Measurements from ENCODE around the gene KIF5C. TPM values are rescaled to one million over a fixed set of nuclear protein-coding genes. Genes with fewer than 3 reads are reported as not detected.

Gene KIF5C
- polyA plus RNA-seq, 1 donor (not counting 4 experiments of a cell fraction or from before 2014, with no cell fraction given), result 0.03 TPM

DNA sequence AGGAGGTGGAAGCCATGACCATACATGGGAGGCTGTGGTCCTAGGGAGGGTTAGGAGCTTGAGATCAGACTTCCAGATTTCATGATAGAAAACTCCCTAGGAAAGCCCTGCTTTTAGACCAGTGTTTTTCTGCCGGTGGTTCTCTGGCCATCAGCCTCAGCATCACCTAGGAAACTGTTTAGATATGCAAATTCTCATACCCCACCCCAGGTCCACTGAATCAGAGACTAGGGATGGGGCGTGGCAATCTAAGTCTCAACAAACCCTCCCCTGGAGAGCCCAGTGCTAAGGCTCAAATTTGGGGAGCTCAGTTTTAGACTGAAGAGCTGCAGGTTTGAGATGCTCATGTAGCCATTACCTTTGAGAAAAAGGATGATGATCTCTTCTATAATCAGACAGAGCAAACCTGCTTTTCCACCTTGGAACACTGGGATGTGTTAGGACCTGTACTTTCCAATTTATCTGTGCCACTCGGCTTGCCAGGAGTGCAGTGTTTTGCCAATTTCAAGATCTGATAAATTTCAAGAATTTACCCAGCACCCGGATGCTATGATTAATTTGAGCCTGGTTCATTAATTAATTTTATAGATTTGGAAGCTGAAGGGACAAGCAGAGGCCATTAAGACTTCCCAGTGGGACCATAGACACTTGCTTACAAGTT lies 132.0 kb downstream of the KIF5C start:
- Histone ChIP-seq H3K4me2 (ENCODE audit: control insufficient read depth, extremely low read depth, insufficient read depth, low read depth, low read length) (peak overlapping the region; percentile 41), H3K4me3 (ENCODE audit: control insufficient read depth in 2 of 3, extremely low read depth in 1 of 3, insufficient read depth in 2 of 3, low read depth in 1 of 3, low read length in 3 of 3) (no peak overlapping the region), H3K36me3 (ENCODE audit: control insufficient read depth in 2 of 2, extremely low read depth in 1 of 2, insufficient read depth in 2 of 2, low read length in 2 of 2) (no peaks in the 10 kb centered on the region), H3K27ac (ENCODE audit: control insufficient read depth, insufficient read depth, low read length) (no peak overlapping the region), H3K4me1 (ENCODE audit: control insufficient read depth, extremely low read depth, insufficient read depth, low read length) (peaks cover 17% of the 10 kb centered on the region), H2AFZ (ENCODE audit: control insufficient read depth, low read length) (no peak overlapping the region), H3K9ac (ENCODE audit: control insufficient read depth, extremely low read depth, insufficient read depth, low read length) (no peak overlapping the region), H4K20me1 (ENCODE audit: control insufficient read depth, extremely low read depth, insufficient read depth, low read length) (no peaks in the 10 kb centered on the region), H3K9me3 (ENCODE audit: control insufficient read depth, low read depth, low read length) (no peaks in the 10 kb centered on the region), H3K79me2 (ENCODE audit: control insufficient read depth, insufficient read depth, low read length) (no peaks in the 10 kb centered on the region), H3K27me3 (ENCODE audit: control insufficient read depth, extremely low read depth, insufficient read depth, low read length) (no peaks in the 10 kb centered on the region), H3K9me1 (ENCODE audit: control insufficient read depth, extremely low read depth, insufficient read depth, low read length) (no peaks in the 10 kb centered on the region)
- FAIRE-seq (peak; percentile 51), DNase-seq (ENCODE audit: low read depth, low spot score) (no peak)
- TF ChIP-seq, protein P1, sequence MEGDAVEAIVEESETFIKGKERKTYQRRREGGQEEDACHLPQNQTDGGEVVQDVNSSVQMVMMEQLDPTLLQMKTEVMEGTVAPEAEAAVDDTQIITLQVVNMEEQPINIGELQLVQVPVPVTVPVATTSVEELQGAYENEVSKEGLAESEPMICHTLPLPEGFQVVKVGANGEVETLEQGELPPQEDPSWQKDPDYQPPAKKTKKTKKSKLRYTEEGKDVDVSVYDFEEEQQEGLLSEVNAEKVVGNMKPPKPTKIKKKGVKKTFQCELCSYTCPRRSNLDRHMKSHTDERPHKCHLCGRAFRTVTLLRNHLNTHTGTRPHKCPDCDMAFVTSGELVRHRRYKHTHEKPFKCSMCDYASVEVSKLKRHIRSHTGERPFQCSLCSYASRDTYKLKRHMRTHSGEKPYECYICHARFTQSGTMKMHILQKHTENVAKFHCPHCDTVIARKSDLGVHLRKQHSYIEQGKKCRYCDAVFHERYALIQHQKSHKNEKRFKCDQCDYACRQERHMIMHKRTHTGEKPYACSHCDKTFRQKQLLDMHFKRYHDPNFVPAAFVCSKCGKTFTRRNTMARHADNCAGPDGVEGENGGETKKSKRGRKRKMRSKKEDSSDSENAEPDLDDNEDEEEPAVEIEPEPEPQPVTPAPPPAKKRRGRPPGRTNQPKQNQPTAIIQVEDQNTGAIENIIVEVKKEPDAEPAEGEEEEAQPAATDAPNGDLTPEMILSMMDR (optimal IDR thresholded peaks at IDR 0.05 in 1 of 3, IDR thresholded peaks at IDR 0.05 in 1 of 3, conservative IDR thresholded peaks at IDR 0.05 in 1 of 3; ENCODE audit: extremely low read depth in 1 of 3, insufficient read depth in 2 of 3, low read length in 3 of 3), result no peak
- TF ChIP-seq EZH2 (IDR thresholded peaks at IDR 0.05; ENCODE audit: low read length), result no peak
- dilution Hi-C loops (cut with MboI; ENCODE audit: extremely low pct_ligation_motif_present, low sequenced_read_pairs), result no loop called here

GRCh38 chr2:149008381-149008780 lies 133.4 kb downstream of the KIF5C start:
- no peak overlapping the region for H3K4me2 ChIP-seq (ENCODE audit: control insufficient read depth, extremely low read depth, insufficient read depth, low read depth, low read length)
- no peak overlapping the region for H3K4me3 ChIP-seq (ENCODE audit: control insufficient read depth in 2 of 3, extremely low read depth in 1 of 3, insufficient read depth in 2 of 3, low read depth in 1 of 3, low read length in 3 of 3)
- H2AFZ ChIP-seq (ENCODE audit: control insufficient read depth, low read length), result no peak overlapping the region
- H3K27me3 ChIP-seq (ENCODE audit: control insufficient read depth, extremely low read depth, insufficient read depth, low read length), result no peaks in the 10 kb centered on the region
- TF ChIP-seq, protein P1 (optimal IDR thresholded peaks at IDR 0.05 in 1 of 3, IDR thresholded peaks at IDR 0.05 in 1 of 3, conservative IDR thresholded peaks at IDR 0.05 in 1 of 3; ENCODE audit: extremely low read depth in 1 of 3, insufficient read depth in 2 of 3, low read length in 3 of 3), result no peak
- no peak for TF ChIP-seq EZH2 (IDR thresholded peaks at IDR 0.05; ENCODE audit: low read length)
- no peaks in the 10 kb centered on the region for H3K9me3 ChIP-seq (ENCODE audit: control insufficient read depth, low read depth, low read length)
- dilution Hi-C loops (cut with MboI; ENCODE audit: extremely low pct_ligation_motif_present, low sequenced_read_pairs), result no loop called here
- H3K79me2 ChIP-seq (ENCODE audit: control insufficient read depth, insufficient read depth, low read length), result no peaks in the 10 kb centered on the region
- DNase-seq (ENCODE audit: low read depth, low spot score) (no peak), FAIRE-seq (no peak)
- H3K27ac ChIP-seq (ENCODE audit: control insufficient read depth, insufficient read depth, low read length), result no peak overlapping the region
- H3K4me1 ChIP-seq (ENCODE audit: control insufficient read depth, extremely low read depth, insufficient read depth, low read length), result peaks cover 17% of the 10 kb centered on the region
- H3K9ac ChIP-seq (ENCODE audit: control insufficient read depth, extremely low read depth, insufficient read depth, low read length), result no peak overlapping the region
- no peaks in the 10 kb centered on the region for H3K9me1 ChIP-seq (ENCODE audit: control insufficient read depth, extremely low read depth, insufficient read depth, low read length)
- H3K36me3 ChIP-seq (ENCODE audit: control insufficient read depth in 2 of 2, extremely low read depth in 1 of 2, insufficient read depth in 2 of 2, low read length in 2 of 2), result no peaks in the 10 kb centered on the region
- H4K20me1 ChIP-seq (ENCODE audit: control insufficient read depth, extremely low read depth, insufficient read depth, low read length), result no peaks in the 10 kb centered on the region
